Neural progenitor cell (in vitro differentiated cells): ENCODE measurements around the gene NT5C2.

Source experiments
- CTCF ChIP-seq: fragments of 200-600 bp; sonication (generic); IDR thresholded peaks from 2 replicates; pipeline ENCODE4 v1.5.1; 2017; ENCODE audit warnings: antibody characterized with exemption, mild to moderate bottlenecking
- EZH2phosphoT487 ChIP-seq: fragments of 200-600 bp; sonication (generic); IDR thresholded peaks from 2 replicates; pipeline ENCODE4 v1.6.1; 2017; ENCODE audit warnings: antibody characterized with exemption

- TF ChIP-seq CTCF, result no peak
- TF ChIP-seq EZH2phosphoT487, result no peak
Measured at GRCh38 chr10:103127241-103127640, 65.8 kb downstream of the NT5C2 start.
